Activated CD4-positive, alpha-beta T cell treated with anti-CD3 and anti-CD28 coated beads for 36 hours (primary cell): ENCODE data around the gene KLKB1. TPM values are rescaled to one million over a fixed set of nuclear protein-coding genes. Genes with fewer than 3 reads are reported as not detected.
"Not testable (repeated sequence)": the region's sequence is repeated elsewhere in the genome, so short reads cannot be mapped to it uniquely, and the experiment has no call there.

Experiments
- ATAC-seq: fragments of 200-7000 bp; cut with Tn5 transposase; one replicate; pipeline ENCODE4 v1.10.0; 2021; ENCODE audit warnings: mild to moderate bottlenecking, moderate library complexity
- CTCF ChIA-PET: fragments of 350-600 bp; sonication (Branson Sonifier 250); formaldehyde crosslinking; loops from one replicate; lab custom pipeline; 2021; ENCODE audit warnings: antibody characterized with exemption; lab: Charles Lee
- POLR2A ChIA-PET: fragments of 350-600 bp; sonication (Branson Sonifier 250); formaldehyde crosslinking; loops from one replicate; lab custom pipeline; 2021; ENCODE audit warnings: antibody characterized with exemption, inconsistent platforms; lab: Charles Lee
- DNase-seq: peaks from one replicate; pipeline ENCODE4 v3.0.0-alpha.2; 2020
- H3K27ac Mint-ChIP-seq: one replicate; pipeline ENCODE4 v1.8.0; 2021; ENCODE audit warnings: mixed read lengths
- H3K27me3 Mint-ChIP-seq: one replicate; pipeline ENCODE4 v1.8.0; 2021; ENCODE audit warnings: mixed read lengths
- H3K36me3 Mint-ChIP-seq: one replicate; pipeline ENCODE4 v1.8.0; 2021; ENCODE audit warnings: low read depth, mixed read lengths
- H3K4me1 Mint-ChIP-seq: one replicate; pipeline ENCODE4 v1.8.0; 2021; ENCODE audit warnings: mixed read lengths
- H3K4me3 Mint-ChIP-seq: one replicate; pipeline ENCODE4 v1.8.0; 2021; ENCODE audit warnings: mild to moderate bottlenecking, moderate library complexity, mixed read lengths
- H3K9me3 Mint-ChIP-seq: one replicate; pipeline ENCODE4 v1.8.0; 2021; ENCODE audit warnings: low read depth, mixed read lengths
- intact Hi-C, 2 experiments: fragments of 100-400 bp; cut with DNase I in 1 of 2; cut with micrococcal nuclease in 1 of 2; formaldehyde crosslinking; loops; one replicate each; pipeline versions ENCODE4 v1.14.2 to v1.15.1; 2022 to 2024; cut with DNase I, micrococcal nuclease
- total RNA-seq, 2 experiments: library from RNA; stranded (reverse); gene quantifications; one replicate each; pipeline ENCODE4 v1.2.3, GENCODE V29; 2021

KLKB1 gene
- total RNA-seq, 2 experiments from 2014 or later, result not detected

GRCh38 chr4:186247062-186247752, 19.9 kb downstream of the KLKB1 start:
- H3K4me3 Mint-ChIP-seq, CTCF ChIA-PET, H3K27me3 Mint-ChIP-seq, H3K27ac Mint-ChIP-seq, intact Hi-C loops, DNase-seq, ATAC-seq, H3K36me3 Mint-ChIP-seq, H3K4me1 Mint-ChIP-seq, POLR2A ChIA-PET, H3K9me3 Mint-ChIP-seq: not testable (repeated sequence)

- H3K36me3 Mint-ChIP-seq, result peaks cover 5% of the 10 kb centered on the region
- no peaks in the 10 kb centered on the region for H3K27me3 Mint-ChIP-seq
- intact Hi-C loops, result no loop called here
- ATAC-seq (no peak), DNase-seq (no peak)
- no peak overlapping the region for H3K4me3 Mint-ChIP-seq
- H3K27ac Mint-ChIP-seq, result no peak overlapping the region
- no peaks in the 10 kb centered on the region for H3K4me1 Mint-ChIP-seq
- ChIA-PET POLR2A (no interaction called here), CTCF (interaction anchor here (0.7 kb wide), 1 partner anchor 47 kb away, joined by 3 read pairs; no protein-coding TSS in a partner anchor)
- H3K9me3 Mint-ChIP-seq, result peaks cover 5% of the 10 kb centered on the region
These were observed 21.3 kb downstream of the KLKB1 start for GRCh38 chr4:186248643-186249042.

GRCh38 chr4:186249785-186250754, 22.8 kb downstream of the KLKB1 start:
- Mint-ChIP-seq H3K27ac (no peak overlapping the region), H3K36me3 (peaks cover 5% of the 10 kb centered on the region), H3K27me3 (no peaks in the 10 kb centered on the region), H3K4me3 (no peak overlapping the region), H3K9me3 (peaks cover 5% of the 10 kb centered on the region), H3K4me1 (no peaks in the 10 kb centered on the region)
- no peak for ATAC-seq
- ChIA-PET POLR2A (no interaction called here), CTCF (no interaction called here)
- no peak for DNase-seq
- intact Hi-C loops, result no loop called here

- ChIA-PET CTCF (no interaction called here), POLR2A (no interaction called here)
- intact Hi-C loops, result no loop called here
- Mint-ChIP-seq H3K4me3 (no peak overlapping the region), H3K4me1 (no peaks in the 10 kb centered on the region), H3K9me3 (peaks cover 5% of the 10 kb centered on the region), H3K36me3 (peaks cover 5% of the 10 kb centered on the region), H3K27me3 (no peaks in the 10 kb centered on the region), H3K27ac (no peak overlapping the region)
- DNase-seq (no peak), ATAC-seq (no peak)
These were observed 23.5 kb downstream of the KLKB1 start for GRCh38 chr4:186250760-186251159.

- peaks cover 5% of the 10 kb centered on the region for H3K36me3 Mint-ChIP-seq
- CTCF ChIA-PET, result no interaction called here
- ATAC-seq, result no peak
- H3K9me3 Mint-ChIP-seq, result no peaks in the 10 kb centered on the region
- no peaks in the 10 kb centered on the region for H3K4me1 Mint-ChIP-seq
- H3K27ac Mint-ChIP-seq, result no peak overlapping the region
- no peak overlapping the region for H3K4me3 Mint-ChIP-seq
- H3K27me3 Mint-ChIP-seq, result no peaks in the 10 kb centered on the region
- POLR2A ChIA-PET, result no interaction called here
- DNase-seq, result no peak
- intact Hi-C loops, result no loop called here
These were observed 27.8 kb downstream of the KLKB1 start for GRCh38 chr4:186255122-186255521.

GRCh38 chr4:186258216-186258811, 31.0 kb downstream of the KLKB1 start:
- no peaks in the 10 kb centered on the region for H3K4me1 Mint-ChIP-seq
- intact Hi-C loops, result no loop called here
- no peak overlapping the region for H3K27ac Mint-ChIP-seq

GRCh38 chr4:186260117-186260503, 32.8 kb downstream of the KLKB1 start:
- Mint-ChIP-seq H3K9me3 (no peaks in the 10 kb centered on the region), H3K36me3 (no peaks in the 10 kb centered on the region), H3K4me3 (no peak overlapping the region), H3K27me3 (peaks cover 5% of the 10 kb centered on the region), H3K4me1 (no peaks in the 10 kb centered on the region), H3K27ac (no peak overlapping the region)
- ATAC-seq, result no peak
- intact Hi-C loops, result no loop called here
- ChIA-PET CTCF (no interaction called here), POLR2A (no interaction called here)
- no peak for DNase-seq

More at GRCh38 chr4:186258216-186258811, 31.0 kb downstream of the KLKB1 start:
- Mint-ChIP-seq H3K27me3 (peaks cover 5% of the 10 kb centered on the region), H3K36me3 (no peaks in the 10 kb centered on the region), H3K9me3 (no peaks in the 10 kb centered on the region), H3K4me3 (no peak overlapping the region)
- ChIA-PET CTCF (interaction anchor here (0.6 kb wide), 1 partner anchor 191 kb away, joined by 3 read pairs; no protein-coding TSS in a partner anchor), POLR2A (no interaction called here)
- ATAC-seq (no peak), DNase-seq (no peak)

- Mint-ChIP-seq H3K4me3 (no peak overlapping the region), H3K4me1 (no peaks in the 10 kb centered on the region), H3K27me3 (peaks cover 5% of the 10 kb centered on the region), H3K9me3 (no peaks in the 10 kb centered on the region), H3K36me3 (no peaks in the 10 kb centered on the region), H3K27ac (no peak overlapping the region)
- no peak for DNase-seq
- intact Hi-C loops, result no loop called here
- ChIA-PET CTCF (no interaction called here), POLR2A (no interaction called here)
- ATAC-seq, result no peak
These were observed 33.5 kb downstream of the KLKB1 start for GRCh38 chr4:186260504-186261448.

- intact Hi-C loops, result no loop called here
- ChIA-PET POLR2A (no interaction called here), CTCF (no interaction called here)
- H3K4me3 Mint-ChIP-seq, result no peak overlapping the region
- no peaks in the 10 kb centered on the region for H3K9me3 Mint-ChIP-seq
- ATAC-seq (no peak), DNase-seq (no peak)
- H3K4me1 Mint-ChIP-seq, result no peaks in the 10 kb centered on the region
- H3K36me3 Mint-ChIP-seq, result no peaks in the 10 kb centered on the region
- H3K27me3 Mint-ChIP-seq, result peaks cover 15% of the 10 kb centered on the region
- no peak overlapping the region for H3K27ac Mint-ChIP-seq
These were observed 37.4 kb downstream of the KLKB1 start for GRCh38 chr4:186264660-186265059.

GRCh38 chr4:186265250-186265649, 37.9 kb downstream of the KLKB1 start:
- ATAC-seq, DNase-seq, H3K4me1 Mint-ChIP-seq, H3K27ac Mint-ChIP-seq, intact Hi-C loops, CTCF ChIA-PET, H3K4me3 Mint-ChIP-seq, H3K9me3 Mint-ChIP-seq, H3K36me3 Mint-ChIP-seq: not testable (repeated sequence)
- H3K27me3 Mint-ChIP-seq, result peaks cover 15% of the 10 kb centered on the region
- POLR2A ChIA-PET, result interaction anchor here (0.6 kb wide), 1 partner anchor 390 kb away, joined by 3 read pairs; no protein-coding TSS in a partner anchor
